GM11168 (cell line): Measurements from ENCODE around the gene COL23A1.

Source experiments
- in situ Hi-C: fragments of 300-500 bp; cut with MboI; formaldehyde crosslinking; loops from one replicate; pipeline ENCODE4 v1.12.0; 2022; ENCODE audit warnings: low sequenced_read_pairs; ENCODE audit not compliant: unreplicated experiment

Gene COL23A1

DNA sequence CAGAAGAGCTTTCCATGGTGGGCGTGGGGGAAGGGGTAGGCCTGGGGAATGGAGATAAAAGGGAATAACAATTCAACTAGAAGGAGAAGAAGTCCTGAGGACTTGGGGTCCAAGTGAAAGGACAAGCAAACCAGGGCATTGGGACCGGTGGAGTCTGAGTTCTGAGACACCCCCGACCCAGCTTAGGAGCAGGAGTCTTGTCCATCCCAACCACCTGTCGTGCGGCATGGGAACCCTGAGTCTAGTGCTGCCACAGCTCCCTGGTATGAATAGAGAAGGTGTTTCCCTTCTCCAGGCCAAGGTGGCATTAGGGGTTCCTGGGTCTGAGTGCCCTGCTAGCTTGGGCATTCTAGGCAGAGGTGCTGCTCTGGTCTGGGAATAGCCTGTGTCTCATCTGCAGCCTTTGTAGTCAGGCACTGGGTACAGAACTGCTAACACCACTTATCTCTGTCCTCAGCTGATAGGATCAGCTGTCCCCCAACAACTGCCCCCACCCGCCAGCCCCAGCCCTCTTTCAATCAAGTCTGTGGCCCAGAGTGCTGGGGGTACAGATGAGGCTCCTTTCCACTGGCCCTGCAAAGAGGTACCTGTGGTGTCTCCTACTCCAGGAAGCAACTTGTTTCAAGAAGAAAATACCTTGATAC is 375.9 kb downstream of the COL23A1 start:
- in situ Hi-C loops = no loop called here

DNA sequence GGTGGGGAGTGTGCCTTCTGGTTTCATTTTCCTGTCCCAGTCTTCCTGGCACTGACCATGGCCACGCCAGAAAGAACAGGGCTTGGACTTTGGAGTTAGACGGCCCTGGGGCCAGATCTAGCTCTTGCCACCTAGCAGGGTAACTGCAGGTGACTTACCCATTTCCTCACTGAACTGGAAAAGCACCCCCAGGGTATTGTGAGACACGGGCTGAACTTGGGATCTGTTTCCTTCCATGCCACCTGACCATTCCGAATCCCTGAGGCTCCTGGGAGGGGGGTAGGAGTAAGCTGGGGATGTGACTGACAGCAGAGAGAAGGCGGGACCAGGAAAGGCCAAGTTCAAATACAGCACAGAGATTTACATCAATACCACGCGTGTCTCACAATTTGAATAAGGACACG is 376.4 kb downstream of the COL23A1 start:
- in situ Hi-C loops = no loop called here

DNA sequence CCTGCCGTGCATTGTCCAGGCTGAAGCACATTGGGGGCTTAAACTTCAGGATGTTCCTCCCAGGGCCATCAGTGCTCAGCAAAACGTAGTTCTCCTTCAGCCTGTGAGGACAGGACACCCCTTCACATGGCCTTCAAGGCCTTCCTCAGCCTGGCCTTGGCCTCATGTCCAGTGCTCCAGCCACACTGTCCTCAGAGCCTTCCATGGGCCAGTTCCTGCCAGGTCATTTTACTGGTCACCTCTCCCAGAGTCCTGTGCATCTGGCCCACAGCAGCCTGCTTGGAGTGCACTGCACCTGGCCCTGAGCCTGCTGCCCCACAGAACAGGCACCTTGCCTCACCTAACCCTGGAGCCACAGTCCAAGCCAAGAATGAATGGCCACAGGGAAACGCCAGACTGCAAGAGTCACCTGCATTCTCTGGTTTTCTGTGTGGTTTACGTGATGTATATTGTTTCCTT is 377.2 kb downstream of the COL23A1 start:
- in situ Hi-C loops = no loop called here

DNA sequence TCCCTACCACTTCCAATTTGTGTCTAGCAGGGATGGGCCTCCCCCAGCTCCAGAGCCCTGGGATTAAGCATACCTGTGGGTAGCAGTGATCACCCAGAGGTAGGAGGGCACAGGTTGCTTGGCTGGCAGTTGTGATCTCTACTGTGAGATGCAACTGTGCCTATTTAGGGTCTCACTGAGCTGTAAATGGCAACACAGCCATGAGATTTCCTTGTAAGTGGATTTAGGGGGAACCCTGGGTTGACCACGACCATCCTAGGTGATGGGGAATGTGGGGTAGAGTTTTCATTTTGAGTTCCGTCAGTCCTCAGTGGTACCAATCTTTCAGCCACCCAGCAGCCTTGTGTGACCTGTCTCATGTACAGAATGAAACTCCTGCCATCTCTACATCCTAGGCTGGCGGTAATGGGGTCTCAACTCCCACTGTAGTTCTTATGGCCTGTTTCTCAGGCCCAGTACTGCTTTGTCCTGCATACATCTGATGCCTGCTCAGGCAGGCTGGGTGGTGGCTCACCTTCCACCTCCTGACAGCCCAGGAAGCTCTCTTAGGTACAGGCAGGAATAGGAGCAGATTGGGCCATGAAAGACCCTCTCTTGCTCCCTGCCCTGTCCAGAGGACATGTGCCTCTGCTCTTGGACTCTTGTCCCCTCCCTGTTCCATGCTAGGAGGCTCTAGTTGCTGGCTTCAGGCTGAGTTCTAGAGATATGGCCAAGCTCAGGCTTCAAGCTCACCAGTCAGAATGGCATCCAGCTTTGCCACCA is 377.8 kb downstream of the COL23A1 start:
- in situ Hi-C loops = no loop called here

DNA sequence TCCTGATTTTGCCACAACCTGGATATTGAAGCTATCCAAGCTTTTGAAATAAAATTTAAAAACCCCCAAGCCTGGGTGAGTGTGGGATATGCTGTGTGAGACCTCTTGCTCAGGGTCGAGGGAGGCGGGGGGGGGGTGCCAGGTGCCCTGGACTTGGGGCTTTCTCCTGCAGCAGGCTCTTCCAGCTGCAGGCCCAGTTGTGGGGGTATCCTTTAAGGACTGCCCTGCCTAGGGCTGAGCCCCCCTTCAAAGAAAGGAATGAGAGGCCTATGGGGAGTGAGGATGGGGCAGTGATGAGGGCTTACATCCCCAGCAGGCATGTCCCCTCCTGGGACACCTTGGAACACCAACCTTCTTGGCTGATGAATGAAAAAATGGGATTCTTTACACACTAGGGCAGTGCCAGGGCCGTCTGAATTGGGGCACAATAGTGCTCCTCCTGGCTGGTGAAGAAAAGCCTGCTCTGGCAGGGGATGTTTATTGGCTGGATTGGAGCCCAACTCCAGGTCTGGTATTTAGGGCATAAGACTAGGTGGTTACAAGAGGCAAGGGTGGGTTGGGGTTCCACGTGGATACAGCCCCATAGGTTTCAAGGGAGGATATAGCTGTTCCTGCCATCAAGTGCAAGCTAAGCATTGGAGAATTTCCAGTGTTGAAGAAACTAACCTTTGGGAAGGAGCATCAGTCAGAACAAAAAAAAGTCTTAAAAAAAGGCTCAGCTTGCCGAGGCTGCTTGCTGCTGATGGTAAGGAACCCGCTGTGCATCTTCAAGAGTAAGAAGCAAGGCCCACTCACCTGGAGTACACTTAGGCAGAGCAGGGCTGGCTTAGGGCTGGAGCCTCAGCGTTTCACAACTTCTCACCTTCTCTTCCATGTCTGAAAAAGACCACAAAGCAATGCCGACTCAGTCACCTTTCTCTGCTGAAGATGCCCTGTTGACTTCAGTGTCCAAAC is 378.8 kb downstream of the COL23A1 start:
- in situ Hi-C loops = no loop called here

DNA sequence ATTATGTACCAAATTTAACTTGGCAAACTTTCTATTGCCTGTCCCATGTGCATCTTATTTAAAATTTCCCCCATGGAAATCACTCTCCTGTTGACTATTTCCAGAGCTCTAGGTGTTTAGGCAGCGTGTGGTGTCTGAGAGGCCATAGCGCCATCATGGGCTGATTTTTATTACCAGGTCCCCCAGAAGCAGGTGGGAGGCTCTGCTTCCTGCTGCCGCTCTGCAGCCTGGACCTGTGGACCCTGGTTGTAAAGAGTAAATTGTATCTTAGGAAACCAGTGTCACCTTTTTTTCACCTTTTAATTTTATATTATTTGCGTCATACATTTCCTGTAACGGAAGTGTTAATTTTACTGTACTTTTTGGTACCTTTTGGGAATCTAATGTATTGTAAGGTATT is 379.5 kb downstream of the COL23A1 start:
- in situ Hi-C loops = no loop called here

GRCh38 chr5:178210073-178210535 is 380.1 kb downstream of the COL23A1 start:
- in situ Hi-C loops = no loop called here

GRCh38 chr5:178209334-178210072 is 380.7 kb downstream of the COL23A1 start:
- in situ Hi-C loops = no loop called here

- in situ Hi-C loops = no loop called here
Observed at GRCh38 chr5:178208540-178209227, 381.5 kb downstream of the COL23A1 start.

- in situ Hi-C loops = no loop called here
Observed at GRCh38 chr5:178207917-178208280, 382.3 kb downstream of the COL23A1 start.

DNA sequence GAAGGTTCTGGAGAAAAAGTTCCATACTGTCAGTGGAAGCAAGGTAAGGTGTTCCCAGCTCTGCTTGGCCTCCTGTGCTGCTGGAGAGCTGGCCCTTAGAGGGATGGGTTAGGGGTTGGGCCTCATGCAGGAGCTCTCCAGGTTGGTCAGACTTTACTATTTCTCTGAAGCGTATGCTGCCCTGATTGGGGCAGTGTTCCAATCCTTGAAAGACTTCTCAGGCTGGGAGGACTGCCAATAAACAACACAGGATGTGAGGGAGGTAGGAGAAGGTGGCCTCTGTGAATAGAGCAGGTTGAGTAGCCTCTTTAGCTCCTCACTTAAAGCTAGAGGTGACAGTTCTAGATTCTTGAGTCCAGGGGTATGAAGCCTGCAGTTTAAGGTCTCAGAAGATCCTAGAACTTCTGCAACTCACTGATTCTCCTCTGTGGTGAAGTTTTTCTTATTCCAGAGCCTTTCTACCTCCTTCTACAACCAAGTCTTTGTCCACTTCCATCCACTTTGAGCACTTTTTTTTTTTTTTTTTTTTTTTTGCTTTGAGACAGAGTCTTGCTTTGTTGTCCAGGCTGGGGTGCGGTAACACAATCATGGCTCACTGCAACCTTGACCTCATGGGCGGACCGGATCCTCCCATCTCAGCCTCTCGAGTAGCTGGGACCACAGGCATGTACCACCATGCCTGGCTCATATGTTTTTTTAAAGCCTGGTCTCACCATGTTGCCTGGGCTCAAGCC is 382.8 kb downstream of the COL23A1 start:
- in situ Hi-C loops = no loop called here

DNA sequence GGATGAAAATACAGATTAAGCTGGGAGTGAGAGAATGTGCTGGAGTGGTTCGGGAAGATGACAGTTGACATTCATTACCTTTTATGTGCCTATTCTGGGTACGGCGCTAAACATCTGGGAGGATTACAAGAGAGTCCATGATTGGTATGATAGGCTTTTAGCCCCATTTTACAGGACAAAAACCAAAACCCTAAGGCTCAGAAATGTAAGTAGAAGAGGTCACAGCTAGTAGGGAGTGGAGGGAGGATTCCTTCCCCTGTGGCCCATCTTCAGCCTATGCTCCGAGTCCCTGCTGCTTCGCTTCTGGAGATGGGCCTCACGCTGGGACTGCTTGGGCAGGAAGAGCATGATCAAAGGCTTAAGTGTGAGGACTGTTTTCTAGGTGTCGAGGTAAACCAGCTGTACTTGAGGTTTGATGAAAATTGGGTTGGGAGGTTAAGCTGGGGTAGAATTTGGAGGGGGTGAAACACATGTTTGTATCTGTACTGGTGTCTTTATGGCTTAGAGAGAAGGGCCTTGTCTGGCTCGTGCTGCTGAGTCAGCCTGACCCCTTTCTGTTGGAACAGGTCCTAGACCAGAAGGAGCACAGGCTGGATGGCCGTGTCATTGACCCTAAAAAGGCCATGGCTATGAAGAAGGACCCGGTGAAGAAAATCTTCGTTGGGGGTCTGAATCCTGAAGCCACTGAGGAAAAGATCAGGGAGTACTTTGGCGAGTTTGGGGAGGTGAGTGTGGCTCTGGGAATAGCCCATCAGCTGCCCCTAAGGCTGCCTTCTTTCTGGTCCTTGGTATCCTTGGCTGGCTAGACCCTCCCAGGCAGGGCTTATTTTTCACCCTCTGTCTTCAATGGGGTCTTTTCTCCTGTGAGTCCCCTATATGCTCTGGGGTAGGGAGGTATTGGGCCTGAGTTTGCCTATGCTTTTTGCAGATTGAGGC is 383.8 kb downstream of the COL23A1 start:
- in situ Hi-C loops = no loop called here

GRCh38 chr5:178205749-178206047 is 384.5 kb downstream of the COL23A1 start:
- in situ Hi-C loops = no loop called here

GRCh38 chr5:178204935-178205748 is 385.1 kb downstream of the COL23A1 start:
- in situ Hi-C loops = no loop called here

GRCh38 chr5:178204182-178204934 is 385.8 kb downstream of the COL23A1 start, which contains the start of gene HNRNPAB:
Gene HNRNPAB, plus strand, starts transcription at chr5:178204533. Its CDS starts 305 bp downstream, at chr5:178204838.
- in situ Hi-C loops = no loop called here

DNA sequence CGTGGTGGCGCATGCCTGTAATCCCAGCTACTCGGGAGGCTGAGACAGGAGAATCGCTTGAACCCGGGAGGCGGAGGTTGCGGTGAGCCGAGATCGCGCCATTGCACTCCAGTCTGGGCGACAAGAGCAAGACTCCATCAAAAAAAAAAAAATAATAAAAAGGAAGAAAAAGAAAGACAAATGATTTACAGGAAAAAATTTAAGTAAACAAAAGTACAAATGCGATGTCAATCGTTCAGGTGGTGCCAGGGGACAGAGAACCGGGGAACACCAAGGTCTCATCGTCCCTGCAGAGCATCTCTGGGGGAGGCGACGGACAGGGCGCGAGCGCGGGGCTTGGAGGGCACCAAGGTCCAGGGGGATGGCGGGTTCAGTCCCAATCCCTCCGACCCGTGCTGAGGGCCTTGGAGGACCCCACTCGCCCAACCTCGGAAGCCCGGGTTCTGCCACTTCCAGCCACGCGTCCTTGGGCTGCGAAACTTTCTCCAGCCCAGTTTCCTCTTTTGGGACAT is 386.5 kb downstream of the COL23A1 start:
- in situ Hi-C loops = no loop called here
